ENCODE measurements around the gene TPCN2. TPM values are rescaled to one million over a fixed set of nuclear protein-coding genes. Genes with fewer than 3 reads are reported as not detected.

Gene TPCN2
- total RNA-seq, 4 donors from 2014 or later, result 16.8 to 33.8 (median 28.3) TPM

- no peak for TF ChIP-seq POLR2A (IDR thresholded peaks at IDR 0.05)
- TF ChIP-seq EP300 (IDR thresholded peaks at IDR 0.05), result no peak
- no peak for TF ChIP-seq POLR2AphosphoS5 (IDR thresholded peaks at IDR 0.05)
- no peak for TF ChIP-seq CTCF (IDR thresholded peaks at IDR 0.05)
- Histone ChIP-seq H3K27ac (peak overlapping the region; percentile 88 to 99 (median 98)), H3K9me3 (no peaks in the 10 kb centered on the region), H3K4me3 (peak overlapping the region; percentile 70 to 77), H3K4me1 (peaks cover 6 to 83% (median 48%) of the 10 kb centered on the region in 3 donors), H3K27me3 (peaks cover 3% of the 10 kb centered on the region), H3K36me3 (peaks cover 0 to 6% of the 10 kb centered on the region in 2 donors)
- WGBS, 2 donors (ENCODE audit: low coverage in 1 of 2), result 7% methylated on average over 2 of the region's 9 CpGs; no CpG with 5 or more reads in 1 of the 2 donors
- ATAC-seq, result no peak
Observed at GRCh38 chr11:69011624-69012091, 37.1 kb upstream of the TPCN2 start.

- H3K27ac ChIP-seq, result peak overlapping the region; percentile 88 to 99 (median 98)
- H3K36me3 ChIP-seq, result no peaks in the 10 kb centered on the region
- ATAC-seq, result no peak
- H3K9me3 ChIP-seq, result no peaks in the 10 kb centered on the region
- H3K4me3 ChIP-seq, result peak overlapping the region; percentile 70 to 77
- H3K27me3 ChIP-seq, result peaks cover 3% of the 10 kb centered on the region
- H3K4me1 ChIP-seq, result peaks cover 6 to 76% (median 42%) of the 10 kb centered on the region in 3 donors
- WGBS, 2 donors (ENCODE audit: low coverage in 1 of 2), result 40% methylated on average over 1 of the region's 21 CpGs; no CpG with 5 or more reads in 1 of the 2 donors
- no peak for TF ChIP-seq POLR2AphosphoS5 (IDR thresholded peaks at IDR 0.05)
- peak; percentile 8 to 19 for TF ChIP-seq POLR2A (IDR thresholded peaks at IDR 0.05)
- no peak for TF ChIP-seq CTCF (IDR thresholded peaks at IDR 0.05)
Observed at GRCh38 chr11:69012092-69013008, 36.4 kb upstream of the TPCN2 start.

GRCh38 chr11:69013009-69013951, 35.5 kb upstream of the TPCN2 start, which contains the start of gene MRGPRF:
MRGPRF (minus strand) TSS chr11:69013246; CDS start chr11:69009901, 3,345 bp downstream.
- Histone ChIP-seq H3K4me1 (peaks cover 6 to 67% (median 34%) of the 10 kb centered on the region in 3 donors), H3K27me3 (peaks cover 3% of the 10 kb centered on the region), H3K9me3 (no peaks in the 10 kb centered on the region), H3K27ac (peak within 1 kb of the TSS; percentile 88 to 99 (median 98)), H3K4me3 (peak within 1 kb of the TSS; percentile 70 to 77), H3K36me3 (no peaks in the 10 kb centered on the region)
- peak; percentile 75 for ATAC-seq
- 0% methylated on average over 1 of the region's 43 CpGs; no CpG with 5 or more reads in 1 of the 2 donors for WGBS, 2 donors (ENCODE audit: low coverage in 1 of 2)
- TF ChIP-seq CTCF (IDR thresholded peaks at IDR 0.05) (peak in 3 of 4 experiments; percentile 78 to 85 (median 85)), POLR2A (IDR thresholded peaks at IDR 0.05) (peak; percentile 91 to 92), EP300 (IDR thresholded peaks at IDR 0.05) (no peak), POLR2AphosphoS5 (IDR thresholded peaks at IDR 0.05) (peak; percentile 96)

GRCh38 chr11:69014084-69014851, 34.5 kb upstream of the TPCN2 start:
- 6% methylated on average over 10 of the region's 28 CpGs; no CpG with 5 or more reads in 1 of the 2 donors for WGBS, 2 donors (ENCODE audit: low coverage in 1 of 2)
- Histone ChIP-seq H3K4me1 (peaks cover 4 to 67% (median 26%) of the 10 kb centered on the region in 3 donors), H3K27ac (peak overlapping the region; percentile 88 to 99 (median 98)), H3K9me3 (no peaks in the 10 kb centered on the region), H3K4me3 (peak overlapping the region; percentile 70 to 77), H3K27me3 (peaks cover 3% of the 10 kb centered on the region), H3K36me3 (no peaks in the 10 kb centered on the region)
- peak; percentile 14 to 33 for TF ChIP-seq POLR2A (IDR thresholded peaks at IDR 0.05)
- peak; percentile 96 for TF ChIP-seq POLR2AphosphoS5 (IDR thresholded peaks at IDR 0.05)
- peak in 1 of 4 experiments; percentile 9 for TF ChIP-seq CTCF (IDR thresholded peaks at IDR 0.05)
- TF ChIP-seq EP300 (IDR thresholded peaks at IDR 0.05), result peak; percentile 59
- peak; percentile 39 for ATAC-seq
